Fibroblast of the aortic adventitia (primary cell): ENCODE results near the gene CA12. TPM values are rescaled to one million over a fixed set of nuclear protein-coding genes. Genes with fewer than 3 reads are reported as not detected.
A peak's percentile ranks its signal among the peaks of the same experiment; 100 is the strongest.

Source experiments
- DNase-seq: peaks from one replicate; pipeline ENCODE4 v3.0.0-alpha.2; 2010; ENCODE audit warnings: low read depth
- H3K4me3 ChIP-seq: 2 replicates; pipeline ENCODE4 v1.5.1; 2011; ENCODE audit warnings: low read depth, mild to moderate bottlenecking, control low read depth, low read length, moderate library complexity
- CTCF ChIP-seq: IDR thresholded peaks from 2 replicates; pipeline ENCODE4 v1.5.1; 2011; ENCODE audit warnings: mild to moderate bottlenecking, low read length, control low read depth, inconsistent platforms; ENCODE audit not compliant: insufficient read depth
- total RNA-seq: library from RNA; depleted of rRNA; stranded (reverse); fragments of >200 nt; gene quantifications from 2 replicates; pipeline ENCODE4 v1.2.3, GENCODE V29; 2012; ENCODE audit warnings: low replicate concordance

CA12 gene
- total RNA-seq, 1 donor = 174 TPM

GRCh38 chr15:63291507-63291906 lies 90.1 kb downstream of the CA12 start:
- peak; percentile 87 for DNase-seq
- TF ChIP-seq CTCF = no peak
- no peak overlapping the region for H3K4me3 ChIP-seq

GRCh38 chr15:63288778-63289378 lies 92.8 kb downstream of the CA12 start:
- peak; percentile 70 for TF ChIP-seq CTCF
- DNase-seq = peak; percentile 84

GRCh38 chr15:63288342-63288741 lies 93.3 kb downstream of the CA12 start:
- no peak for TF ChIP-seq CTCF
- no peak for DNase-seq
- no peak overlapping the region for H3K4me3 ChIP-seq

More at GRCh38 chr15:63288778-63289378, 92.8 kb downstream of the CA12 start:
- H3K4me3 ChIP-seq = no peak overlapping the region

- TF ChIP-seq CTCF = no peak
Observed at GRCh38 chr15:63287109-63287508, 94.5 kb downstream of the CA12 start.

GRCh38 chr15:63284335-63284734 lies 97.3 kb downstream of the CA12 start:
- no peak for TF ChIP-seq CTCF
- no peak overlapping the region for H3K4me3 ChIP-seq
- no peak for DNase-seq

More at GRCh38 chr15:63287109-63287508, 94.5 kb downstream of the CA12 start:
- DNase-seq = peak; percentile 26
- H3K4me3 ChIP-seq = no peak overlapping the region

- TF ChIP-seq CTCF = no peak
- H3K4me3 ChIP-seq = no peak overlapping the region
- no peak for DNase-seq
Observed at GRCh38 chr15:63283126-63283525, 98.5 kb downstream of the CA12 start.
